Upper lobe of left lung (tissue), 6 donors: Measurements from ENCODE around the gene RUNX1. TPM values are rescaled to one million over a fixed set of nuclear protein-coding genes. Genes with fewer than 3 reads are reported as not detected.

Source experiments
- ATAC-seq, 2 donors: fragments of 200-7000 bp; cut with Tn5 transposase; one replicate each; pipeline ENCODE4 v1.9.1; 2022; ENCODE audit warnings: mild to moderate bottlenecking in 2 of 2, moderate library complexity in 2 of 2; ENCODE audit not compliant: low FRiP score in 2 of 2
- DNase-seq, 2 donors: peaks; one replicate each; pipeline ENCODE4 v3.0.0-alpha.2; 2019 to 2020
- H3K27ac ChIP-seq, 4 donors: fragments of 200-600 bp; sonication (generic); one replicate each; pipeline ENCODE4 v1.5.1; 2016 to 2019
- H3K27me3 ChIP-seq, 4 donors: fragments of 200-600 bp; sonication (generic); one replicate each; pipeline ENCODE4 v1.5.1; 2017 to 2019
- H3K36me3 ChIP-seq, 4 donors: fragments of 200-600 bp; sonication (generic); one replicate each; pipeline ENCODE4 v1.5.1; 2016 to 2019
- H3K4me1 ChIP-seq, 4 donors: fragments of 200-600 bp; sonication (generic); one replicate each; pipeline ENCODE4 v1.5.1; 2018 to 2019
- H3K4me3 ChIP-seq, 4 donors: fragments of 200-600 bp; sonication (generic); one replicate each; pipeline ENCODE4 v1.5.1; 2017 to 2019; ENCODE audit warnings: mild to moderate bottlenecking in 2 of 4, moderate library complexity in 1 of 4
- H3K9me3 ChIP-seq, 4 donors: fragments of 200-600 bp; sonication (generic); one replicate each; pipeline ENCODE4 v1.5.1; 2018 to 2019
- EP300 ChIP-seq, 4 donors: sonication (generic); formaldehyde crosslinking; IDR thresholded peaks; one replicate each; pipeline ENCODE4 v1.5.1; 2017; ENCODE audit warnings: antibody characterized with exemption in 4 of 4, control low read depth in 2 of 4
- POLR2A ChIP-seq, 4 donors: fragments of 450-650 bp; IDR thresholded peaks; one replicate each; pipeline ENCODE4 v1.5.1; 2016 to 2017; ENCODE audit warnings: antibody characterized with exemption in 4 of 4, mild to moderate bottlenecking in 2 of 4
- POLR2AphosphoS5 ChIP-seq, 2 donors: sonication (generic); formaldehyde crosslinking; IDR thresholded peaks; one replicate each; pipeline ENCODE4 v1.5.1; 2017; ENCODE audit warnings: antibody characterized with exemption in 2 of 2
- whole genome bisulfite sequencing, 2 donors: methylation state at CpG; one replicate each; pipeline ENCODE4 v1.1.5; 2017 to 2018; 5-methylcytosine and 5-hydroxymethylcytosine counted together
- total RNA-seq, 6 donors: library from RNA; depleted of rRNA in 4 of 6; stranded (reverse); fragments of >200 nt in 4 of 6; gene quantifications; one replicate each; pipeline versions ENCODE4 v1.1.0 to v1.2.1, GENCODE V29; 2016 to 2021
- TF ChIP-seq, protein P1 (sequence below), 6 experiments: fragments of 450-650 bp in 4 of 6; fragments of 200-600 bp in 2 of 6; sonication (generic) in 2 of 6; IDR thresholded peaks; one replicate each; pipeline ENCODE4 v1.5.1; 2016 to 2019; ENCODE audit warnings: antibody characterized with exemption in 6 of 6
- donor health status: DM: no; HTN: no; CAD: no; lungs with moderate emphysema.
- donor health status: DM: no; HTN: yes; CAD: no; lungs with severe emphysema.

RUNX1 gene
- total RNA-seq: 100 to 1,000 TPM in 3 of 6 donors, 10 to 100 TPM in 3; 62.2 to 252 (median 98.2) TPM

DNA sequence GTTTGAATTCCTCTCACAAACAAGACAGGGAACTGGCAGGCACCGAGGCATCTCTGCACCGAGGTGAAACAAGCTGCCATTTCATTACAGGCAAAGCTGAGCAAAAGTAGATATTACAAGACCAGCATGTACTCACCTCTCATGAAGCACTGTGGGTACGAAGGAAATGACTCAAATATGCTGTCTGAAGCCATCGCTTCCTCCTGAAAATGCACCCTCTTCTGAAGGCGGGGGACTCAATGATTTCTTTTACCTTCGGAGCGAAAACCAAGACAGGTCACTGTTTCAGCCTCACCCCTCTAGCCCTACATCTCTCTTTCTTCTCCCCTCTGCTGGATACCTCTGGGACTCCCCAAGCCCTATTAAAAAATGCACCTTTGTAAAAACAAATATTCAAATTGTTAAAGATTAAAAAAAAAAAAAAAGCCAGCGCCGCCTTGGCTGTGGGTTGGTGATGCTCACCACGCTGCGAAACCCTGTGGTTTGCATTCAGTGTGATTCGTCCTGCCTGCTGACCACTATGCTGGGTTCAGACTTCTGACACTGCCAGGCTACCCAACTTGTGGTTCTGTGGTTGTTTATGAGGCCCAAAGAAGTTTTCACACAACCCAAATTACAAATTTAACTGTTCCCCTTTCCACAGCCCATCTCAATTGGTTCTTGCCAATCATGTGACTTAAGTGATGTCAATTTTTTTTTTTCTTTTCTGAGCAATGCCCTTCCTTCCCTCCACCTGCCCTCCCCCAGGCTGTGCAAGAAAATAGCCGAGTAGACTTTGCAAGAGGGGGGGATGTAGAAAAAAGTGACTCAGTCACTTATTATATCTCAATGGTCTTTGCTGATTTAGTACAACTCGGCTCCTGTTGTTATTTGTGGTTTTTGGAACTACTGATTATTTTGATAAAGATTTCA, at the start of gene RUNX1:
TSS of gene RUNX1 (minus strand) at position 597 of the 912 bp plus-strand sequence.
- Histone ChIP-seq H3K27me3 (no peaks in the 10 kb centered on the region), H3K4me1 (peaks cover 29 to 47% (median 34%) of the 10 kb centered on the region in 4 donors), H3K9me3 (no peaks in the 10 kb centered on the region), H3K36me3 (no peaks in the 10 kb centered on the region), H3K4me3 (peak within 1 kb of the TSS in 3 of 4 donors; percentile 32 to 43 (median 43)), H3K27ac (peak within 1 kb of the TSS; percentile 73 to 86 (median 84))
- TF ChIP-seq, protein P1, sequence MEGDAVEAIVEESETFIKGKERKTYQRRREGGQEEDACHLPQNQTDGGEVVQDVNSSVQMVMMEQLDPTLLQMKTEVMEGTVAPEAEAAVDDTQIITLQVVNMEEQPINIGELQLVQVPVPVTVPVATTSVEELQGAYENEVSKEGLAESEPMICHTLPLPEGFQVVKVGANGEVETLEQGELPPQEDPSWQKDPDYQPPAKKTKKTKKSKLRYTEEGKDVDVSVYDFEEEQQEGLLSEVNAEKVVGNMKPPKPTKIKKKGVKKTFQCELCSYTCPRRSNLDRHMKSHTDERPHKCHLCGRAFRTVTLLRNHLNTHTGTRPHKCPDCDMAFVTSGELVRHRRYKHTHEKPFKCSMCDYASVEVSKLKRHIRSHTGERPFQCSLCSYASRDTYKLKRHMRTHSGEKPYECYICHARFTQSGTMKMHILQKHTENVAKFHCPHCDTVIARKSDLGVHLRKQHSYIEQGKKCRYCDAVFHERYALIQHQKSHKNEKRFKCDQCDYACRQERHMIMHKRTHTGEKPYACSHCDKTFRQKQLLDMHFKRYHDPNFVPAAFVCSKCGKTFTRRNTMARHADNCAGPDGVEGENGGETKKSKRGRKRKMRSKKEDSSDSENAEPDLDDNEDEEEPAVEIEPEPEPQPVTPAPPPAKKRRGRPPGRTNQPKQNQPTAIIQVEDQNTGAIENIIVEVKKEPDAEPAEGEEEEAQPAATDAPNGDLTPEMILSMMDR (IDR thresholded peaks at IDR 0.05): no peak
- TF ChIP-seq EP300 (IDR thresholded peaks at IDR 0.05): no peak
- peak in 1 of 2 donors; percentile 40 for TF ChIP-seq POLR2AphosphoS5 (IDR thresholded peaks at IDR 0.05)
- peak in 1 of 4 donors; percentile 53 for TF ChIP-seq POLR2A (IDR thresholded peaks at IDR 0.05)
- DNase-seq (peak in 1 of 2 donors; percentile 73), ATAC-seq (peak; percentile 46 to 56)
- WGBS, 2 donors: 54 to 61% methylated on average over 14 of the region's 14 CpGs

DNA sequence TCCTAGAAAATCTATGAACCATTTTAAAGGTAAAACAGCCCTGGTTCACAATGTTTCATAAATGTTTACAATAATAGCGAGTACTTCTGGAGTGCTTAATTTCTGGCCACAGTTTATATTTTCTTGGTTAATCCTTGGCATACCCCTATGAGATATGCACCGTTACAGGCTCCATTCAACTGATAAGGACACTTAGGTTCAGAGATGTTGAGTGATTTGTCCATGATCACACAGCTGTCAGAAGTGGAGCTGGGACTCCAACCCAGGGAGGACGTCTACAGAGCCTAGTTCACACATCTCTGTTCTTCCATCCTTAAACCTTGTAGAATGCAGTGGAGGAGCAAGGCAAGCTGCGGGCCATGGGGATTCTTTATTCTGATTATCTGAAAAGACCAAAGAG, 48.4 kb upstream of the RUNX1 start:
- no peaks in the 10 kb centered on the region for H3K27me3 ChIP-seq
- TF ChIP-seq POLR2AphosphoS5 (IDR thresholded peaks at IDR 0.05) (no peak), EP300 (IDR thresholded peaks at IDR 0.05) (no peak), POLR2A (IDR thresholded peaks at IDR 0.05) (no peak)
- TF ChIP-seq, protein P1 (IDR thresholded peaks at IDR 0.05): no peak
- DNase-seq (no peak), ATAC-seq (no peak)
- no peak overlapping the region for H3K27ac ChIP-seq
- no peaks in the 10 kb centered on the region for H3K36me3 ChIP-seq
- WGBS, 2 donors: 54 to 72% methylated on average over 4 of the region's 4 CpGs
- no peaks in the 10 kb centered on the region for H3K9me3 ChIP-seq
- no peak overlapping the region for H3K4me3 ChIP-seq
- H3K4me1 ChIP-seq: no peaks in the 10 kb centered on the region

DNA sequence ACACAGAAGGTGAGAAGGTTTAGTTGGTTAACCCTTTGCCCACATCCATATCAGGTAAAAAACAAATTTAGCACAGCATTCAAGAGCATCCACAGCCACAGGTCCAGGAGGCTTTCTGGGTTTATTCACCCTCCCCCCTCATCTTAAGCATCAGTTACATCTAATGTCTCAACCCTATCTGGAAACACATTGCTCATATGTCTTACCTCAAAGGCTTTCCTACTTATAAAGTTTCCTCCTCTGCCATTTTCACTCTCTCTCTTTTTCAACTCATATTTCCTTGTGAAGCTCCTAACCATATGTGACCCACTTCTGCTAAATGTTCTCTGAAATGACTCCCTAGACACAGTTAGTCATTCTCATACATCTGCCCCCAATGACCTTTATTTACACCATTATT, 47.9 kb upstream of the RUNX1 start:
- Histone ChIP-seq H3K36me3 (no peaks in the 10 kb centered on the region), H3K27me3 (no peaks in the 10 kb centered on the region), H3K4me1 (no peaks in the 10 kb centered on the region), H3K27ac (no peak overlapping the region), H3K4me3 (no peak overlapping the region), H3K9me3 (no peaks in the 10 kb centered on the region)
- DNase-seq (no peak), ATAC-seq (no peak)
- TF ChIP-seq POLR2AphosphoS5 (IDR thresholded peaks at IDR 0.05) (no peak), EP300 (IDR thresholded peaks at IDR 0.05) (no peak), POLR2A (IDR thresholded peaks at IDR 0.05) (no peak)
- TF ChIP-seq, protein P1 (IDR thresholded peaks at IDR 0.05): no peak

DNA sequence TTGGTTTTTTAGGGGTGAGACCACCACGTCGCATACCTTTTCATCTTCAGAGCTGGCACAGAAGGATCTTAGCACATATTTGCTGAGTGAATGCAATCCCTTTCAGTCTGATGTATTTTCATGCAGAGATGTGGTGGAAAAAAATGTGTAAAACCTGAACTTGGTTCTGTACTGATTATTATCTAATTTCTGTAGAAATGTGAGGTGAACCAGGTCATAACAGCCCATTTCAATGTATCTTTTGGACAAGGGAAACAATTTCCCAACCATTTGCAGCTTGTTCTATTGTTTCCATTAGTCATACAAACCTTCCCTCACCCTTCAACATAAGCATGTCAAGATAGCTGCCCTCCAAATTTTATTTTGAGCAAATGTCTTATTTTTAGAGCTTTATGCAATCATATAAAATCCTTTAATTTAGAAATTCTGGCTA, 46.8 kb upstream of the RUNX1 start:
- no peak for ATAC-seq
- H3K36me3 ChIP-seq: no peaks in the 10 kb centered on the region
- no peaks in the 10 kb centered on the region for H3K4me1 ChIP-seq
- WGBS, 2 donors: 88 to 96% methylated on average over 2 of the region's 2 CpGs
- H3K9me3 ChIP-seq: no peaks in the 10 kb centered on the region
- TF ChIP-seq POLR2AphosphoS5 (IDR thresholded peaks at IDR 0.05) (no peak), EP300 (IDR thresholded peaks at IDR 0.05) (no peak)
- H3K27me3 ChIP-seq: no peaks in the 10 kb centered on the region
- no peak overlapping the region for H3K4me3 ChIP-seq
- DNase-seq: no peak
- no peak overlapping the region for H3K27ac ChIP-seq

DNA sequence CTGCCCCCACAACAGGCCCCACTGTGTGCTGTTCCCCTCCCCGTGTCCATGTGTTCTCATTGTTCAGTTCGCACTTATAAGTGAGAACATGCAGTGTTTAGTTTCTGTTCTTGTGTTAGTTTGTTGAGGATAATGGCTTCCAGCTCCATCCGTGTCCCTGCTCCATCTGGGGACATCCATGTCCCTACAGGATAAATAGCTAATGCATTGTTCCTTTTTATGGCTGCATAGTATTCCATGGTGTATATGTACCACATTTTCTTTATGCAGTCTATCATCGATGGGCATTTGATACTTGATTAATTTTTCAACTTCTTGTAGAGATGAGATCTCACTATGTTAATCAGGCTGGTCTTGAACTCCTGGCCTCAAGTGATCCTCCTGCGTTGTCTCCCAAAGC, 44.4 kb upstream of the RUNX1 start:
- no peak overlapping the region for H3K27ac ChIP-seq
- no peaks in the 10 kb centered on the region for H3K9me3 ChIP-seq
- H3K4me1 ChIP-seq: no peaks in the 10 kb centered on the region
- DNase-seq (no peak), ATAC-seq (no peak)
- no peak overlapping the region for H3K4me3 ChIP-seq
- no peaks in the 10 kb centered on the region for H3K27me3 ChIP-seq
- WGBS, 2 donors: 93 to 97% methylated on average over 5 of the region's 5 CpGs
- no peaks in the 10 kb centered on the region for H3K36me3 ChIP-seq
- TF ChIP-seq POLR2A (IDR thresholded peaks at IDR 0.05) (no peak), EP300 (IDR thresholded peaks at IDR 0.05) (no peak)
